IPS-15b (cell line): ENCODE data around the gene G6PC3.
"Not testable (repeated sequence)": the region's sequence is repeated elsewhere in the genome, so short reads cannot be mapped to it uniquely, and the experiment has no call there.

ENCODE experiments used
- H3K27me3 ChIP-seq: one replicate; pipeline ENCODE4 v1.6.1; 2013; ENCODE audit warnings: low read length; ENCODE audit not compliant: control insufficient read depth, insufficient read depth
- H3K36me3 ChIP-seq: one replicate; pipeline ENCODE4 v1.6.1; 2013; ENCODE audit warnings: low read length; ENCODE audit not compliant: control insufficient read depth, insufficient read depth
- H3K4me1 ChIP-seq: one replicate; pipeline ENCODE4 v1.6.1; 2013; ENCODE audit warnings: mild to moderate bottlenecking, low read length; ENCODE audit not compliant: control insufficient read depth, insufficient read depth
- H3K4me3 ChIP-seq: one replicate; pipeline ENCODE4 v1.5.1; 2013; ENCODE audit warnings: low read depth, low read length
- H3K9ac ChIP-seq: one replicate; pipeline ENCODE4 v1.6.1; 2013; ENCODE audit warnings: low read depth, mild to moderate bottlenecking, low read length
- H3K9me3 ChIP-seq: one replicate; pipeline ENCODE4 v1.6.1; 2013; ENCODE audit warnings: mild to moderate bottlenecking, low read length; ENCODE audit not compliant: control insufficient read depth, insufficient read depth

The G6PC3 gene

DNA sequence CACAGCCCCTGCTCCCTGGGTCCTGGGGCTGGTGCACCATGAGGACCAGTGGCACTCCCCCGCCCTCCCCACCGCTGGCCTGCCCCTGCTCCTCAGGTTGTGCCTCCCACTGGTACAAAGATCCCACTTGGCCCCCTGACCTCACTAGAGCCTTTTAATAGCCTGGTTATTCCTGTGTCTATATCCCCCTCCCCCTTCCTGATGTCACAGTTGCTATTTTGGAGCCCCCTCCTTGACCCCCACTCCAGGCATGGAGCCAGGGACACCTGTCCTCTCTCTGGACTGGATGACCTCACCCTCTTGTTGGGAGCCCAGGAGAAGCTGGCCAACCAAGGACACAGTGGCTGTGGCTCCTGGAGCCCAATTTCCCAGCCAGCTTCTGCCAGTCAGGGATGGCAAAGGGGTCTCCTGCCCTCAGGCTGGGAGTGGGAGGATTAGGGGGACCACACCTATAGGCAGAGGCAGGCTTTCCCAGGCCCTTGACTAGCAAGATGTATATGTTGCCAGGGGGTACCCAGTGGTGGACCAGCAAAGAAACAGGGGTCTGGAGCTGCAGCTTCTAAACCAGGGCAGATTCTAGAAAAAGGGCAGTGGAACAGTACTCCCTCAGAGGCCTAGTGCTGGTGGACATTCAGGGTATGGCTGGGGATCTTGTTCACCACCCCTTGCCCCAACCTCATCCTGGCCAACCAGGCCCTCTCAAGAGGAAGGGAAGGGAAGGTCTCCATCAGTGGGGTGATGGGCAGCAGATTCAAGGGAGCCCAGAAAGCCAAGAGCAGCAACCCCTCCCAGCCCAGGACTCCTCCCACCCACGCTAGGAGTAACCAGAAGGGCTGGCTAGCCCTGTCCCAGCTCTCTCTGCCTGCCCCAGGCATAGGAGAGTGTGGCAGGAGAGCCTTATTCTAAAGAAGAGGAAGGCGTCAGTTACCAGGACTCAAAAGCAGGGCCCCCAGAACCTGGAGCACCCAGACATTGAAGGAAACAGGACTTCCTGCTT is 42.0 kb downstream of the G6PC3 start:
- no peak overlapping the region for H3K9ac ChIP-seq
- H3K4me1 ChIP-seq, result peaks cover 21% of the 10 kb centered on the region
- no peaks in the 10 kb centered on the region for H3K27me3 ChIP-seq
- no peaks in the 10 kb centered on the region for H3K9me3 ChIP-seq
- peaks cover 14% of the 10 kb centered on the region for H3K36me3 ChIP-seq
- no peak overlapping the region for H3K4me3 ChIP-seq

GRCh38 chr17:44113382-44113781 is 42.8 kb downstream of the G6PC3 start:
- Histone ChIP-seq H3K9ac (no peak overlapping the region), H3K9me3 (no peaks in the 10 kb centered on the region), H3K36me3 (peaks cover 14% of the 10 kb centered on the region), H3K4me1 (peaks cover 28% of the 10 kb centered on the region), H3K27me3 (no peaks in the 10 kb centered on the region), H3K4me3 (no peak overlapping the region)

DNA sequence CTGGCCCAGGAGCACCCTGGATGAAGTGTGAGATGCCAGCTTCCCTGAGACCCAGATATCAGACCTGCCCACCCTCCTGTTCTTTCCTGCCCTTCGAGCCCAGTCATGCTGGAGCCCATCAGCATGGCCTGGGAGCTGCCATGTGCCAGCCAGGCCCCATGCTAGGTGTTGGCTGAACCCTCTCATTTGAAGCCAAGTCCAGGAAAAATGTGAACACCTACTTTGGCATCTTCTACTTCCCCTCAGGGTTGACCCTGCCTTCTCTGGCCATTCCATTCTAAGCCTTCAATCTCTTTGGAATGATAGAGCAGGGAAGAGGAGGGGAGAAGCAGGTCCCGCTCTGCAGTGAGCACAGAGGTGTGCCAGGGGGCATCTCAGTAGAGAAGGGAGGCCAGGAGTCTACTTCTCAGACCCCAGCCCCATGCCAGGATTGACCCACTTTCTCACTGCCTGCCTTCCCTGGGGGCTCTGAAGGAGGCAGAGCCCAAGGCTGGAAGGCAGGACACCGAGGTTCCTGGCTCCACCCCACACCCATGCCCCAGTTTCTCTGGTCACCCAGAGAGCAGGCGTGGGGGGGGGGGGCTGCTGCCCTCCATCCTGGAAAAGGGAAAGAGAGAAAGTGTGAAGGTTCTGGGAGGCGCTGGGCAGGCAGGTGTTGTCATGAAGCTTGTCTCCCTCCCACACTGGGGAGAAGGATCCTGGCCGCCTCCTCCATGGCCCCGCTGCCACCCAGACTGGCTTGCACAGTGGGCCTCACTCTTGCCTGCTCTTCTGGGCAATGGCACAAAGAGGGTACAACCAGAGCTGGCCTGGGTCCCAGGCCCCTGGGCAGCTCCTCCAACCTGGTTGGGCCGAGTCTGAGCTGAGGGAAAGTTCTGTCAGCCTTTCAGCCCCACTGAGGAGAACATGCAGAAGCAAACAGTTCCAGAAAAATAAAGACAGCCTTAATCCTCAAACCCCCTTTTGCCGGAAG is 43.6 kb downstream of the G6PC3 start:
- Histone ChIP-seq H3K4me1 (peaks cover 30% of the 10 kb centered on the region), H3K36me3 (peaks cover 14% of the 10 kb centered on the region), H3K9ac (no peak overlapping the region)

GRCh38 chr17:44115585-44116415 is 45.3 kb downstream of the G6PC3 start:
- Histone ChIP-seq H3K4me3 (no peak overlapping the region), H3K9me3 (no peaks in the 10 kb centered on the region), H3K36me3 (peaks cover 14% of the 10 kb centered on the region), H3K27me3 (no peaks in the 10 kb centered on the region), H3K9ac (no peak overlapping the region), H3K4me1 (peaks cover 30% of the 10 kb centered on the region)

More for the DNA sequence above, 43.6 kb downstream of the G6PC3 start:
- Histone ChIP-seq H3K4me3 (no peak overlapping the region), H3K27me3 (no peaks in the 10 kb centered on the region), H3K9me3 (no peaks in the 10 kb centered on the region)

GRCh38 chr17:44117351-44117750 is 46.8 kb downstream of the G6PC3 start:
- Histone ChIP-seq H3K9me3 (no peaks in the 10 kb centered on the region), H3K4me3 (no peak overlapping the region), H3K36me3 (peaks cover 14% of the 10 kb centered on the region), H3K9ac (no peak overlapping the region), H3K4me1 (peaks cover 28% of the 10 kb centered on the region), H3K27me3 (no peaks in the 10 kb centered on the region)

DNA sequence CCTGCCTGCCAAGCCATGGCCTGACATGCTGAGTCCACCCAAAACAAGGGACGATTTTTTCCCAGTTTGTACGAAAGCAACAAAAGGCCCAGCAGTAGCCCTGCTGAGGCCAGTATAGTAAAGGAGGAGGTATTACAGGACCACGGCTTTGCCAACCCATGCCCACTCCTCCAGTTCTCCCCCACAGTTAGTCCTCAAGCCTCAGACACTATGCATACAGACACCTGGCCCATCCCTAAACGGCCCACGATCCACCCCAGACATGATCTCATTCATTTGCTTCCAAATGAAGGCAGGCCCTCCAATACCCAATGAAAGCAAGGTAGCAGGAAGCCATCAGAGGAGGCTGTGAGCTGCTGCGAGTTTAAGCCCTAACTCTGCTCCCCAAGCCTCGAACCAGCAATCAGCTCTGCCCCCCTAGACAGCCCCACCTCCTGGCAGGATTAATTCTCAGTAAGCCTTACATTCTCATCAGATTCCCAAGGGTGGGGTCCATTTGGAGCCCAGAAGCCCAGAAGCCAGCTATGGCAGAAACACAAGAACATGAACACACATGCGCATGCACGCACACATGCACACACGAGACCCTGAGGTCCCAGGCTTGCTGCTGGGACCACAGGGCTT is 48.0 kb downstream of the G6PC3 start:
- Histone ChIP-seq H3K4me1 (peaks cover 24% of the 10 kb centered on the region), H3K27me3 (no peaks in the 10 kb centered on the region), H3K36me3 (peaks cover 14% of the 10 kb centered on the region), H3K9ac (peak overlapping the region; percentile 16), H3K4me3 (no peak overlapping the region), H3K9me3 (no peaks in the 10 kb centered on the region)

DNA sequence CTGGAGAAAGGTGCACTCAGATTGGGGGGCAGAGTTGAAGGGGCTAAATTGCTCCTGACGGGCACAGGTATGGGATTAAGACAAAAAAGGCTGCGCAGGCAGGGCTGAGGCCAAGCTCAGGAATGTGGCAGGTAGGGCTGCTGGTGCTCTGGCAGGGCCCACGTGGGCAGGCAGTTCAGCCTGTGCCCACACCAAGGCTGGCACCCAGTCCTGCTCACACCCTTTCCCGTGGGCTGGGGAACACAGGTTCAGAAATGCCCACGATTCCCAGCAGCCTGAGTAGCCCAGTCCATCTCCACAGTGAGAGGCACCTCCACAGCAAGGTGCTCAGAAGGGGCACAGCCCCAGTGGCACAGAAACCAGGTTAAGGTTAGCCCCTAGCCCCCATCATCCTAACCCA is 48.5 kb downstream of the G6PC3 start:
- Histone ChIP-seq H3K36me3 (peaks cover 12% of the 10 kb centered on the region), H3K27me3 (no peaks in the 10 kb centered on the region), H3K4me3 (no peak overlapping the region), H3K9me3 (no peaks in the 10 kb centered on the region), H3K4me1 (peaks cover 25% of the 10 kb centered on the region), H3K9ac (peak overlapping the region; percentile 16)

- Histone ChIP-seq H3K27me3 (no peaks in the 10 kb centered on the region), H3K4me3 (no peak overlapping the region), H3K9me3 (no peaks in the 10 kb centered on the region), H3K9ac (no peak overlapping the region), H3K36me3 (peaks cover 5% of the 10 kb centered on the region), H3K4me1 (peaks cover 27% of the 10 kb centered on the region)
These were observed 49.3 kb downstream of the G6PC3 start for GRCh38 chr17:44119798-44120197.

DNA sequence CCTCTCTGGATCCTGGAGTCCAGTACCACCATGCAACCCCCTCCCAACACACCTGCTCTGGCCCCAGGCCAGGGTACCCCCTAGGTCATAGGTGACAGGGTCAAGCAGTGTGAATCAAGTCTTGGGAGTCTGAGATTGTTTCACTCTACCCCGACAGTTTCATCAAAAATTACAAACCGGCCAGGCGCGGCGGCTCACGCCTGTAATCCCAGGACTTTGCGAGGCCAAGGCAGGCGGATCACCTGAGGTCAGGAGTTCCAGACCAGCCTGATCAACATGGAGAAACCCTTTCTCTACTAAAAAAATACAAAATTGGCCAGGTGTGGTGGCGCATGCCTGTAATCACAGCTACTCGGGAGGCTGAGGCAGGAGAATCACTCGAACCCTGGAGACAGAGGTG is 49.7 kb downstream of the G6PC3 start:
- not testable (repeated sequence) for H3K36me3 ChIP-seq, H3K27me3 ChIP-seq, H3K9me3 ChIP-seq, H3K9ac ChIP-seq
- peaks cover 27% of the 10 kb centered on the region for H3K4me1 ChIP-seq
- H3K4me3 ChIP-seq, result peak overlapping the region; percentile 13

DNA sequence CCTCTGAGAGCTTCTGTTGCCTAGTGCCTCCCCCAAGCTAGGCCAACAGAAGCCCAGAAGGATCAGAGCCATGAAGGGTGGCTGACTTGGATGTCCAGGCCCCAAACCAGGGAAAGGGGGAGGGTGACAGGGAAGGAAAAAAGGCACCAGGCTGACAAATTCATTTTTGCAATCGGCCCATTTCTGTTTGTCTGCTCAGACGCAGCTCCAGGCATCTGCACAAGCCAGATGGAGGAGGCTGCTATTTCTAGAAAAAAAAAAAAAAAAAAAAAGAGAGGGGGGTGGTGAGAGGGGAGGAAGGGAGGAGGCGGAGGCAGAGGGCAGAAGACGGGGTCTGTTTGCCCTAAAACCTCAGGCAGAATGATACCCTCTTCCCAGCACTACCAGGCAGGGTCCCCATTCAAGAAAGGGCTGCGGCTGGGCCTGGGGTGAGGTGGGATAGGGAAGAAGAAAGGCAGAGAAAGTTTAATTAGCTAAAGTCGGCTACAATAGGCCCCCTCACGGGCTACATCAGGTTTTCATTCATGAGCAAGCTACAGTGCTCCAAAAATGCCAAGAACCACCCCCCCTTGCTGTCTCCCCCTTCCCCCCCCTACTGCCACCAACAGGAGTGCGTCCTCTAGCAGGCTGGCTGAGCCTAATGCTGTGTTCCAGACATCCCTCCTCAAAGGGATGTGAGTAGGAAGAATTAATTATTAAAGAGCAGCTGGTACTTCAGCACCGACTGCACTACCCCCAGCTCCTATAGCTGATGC is 50.5 kb downstream of the G6PC3 start:
- H3K4me1 ChIP-seq, result peaks cover 27% of the 10 kb centered on the region
- no peaks in the 10 kb centered on the region for H3K36me3 ChIP-seq
- H3K27me3 ChIP-seq, result no peaks in the 10 kb centered on the region
- peak overlapping the region; percentile 91 for H3K4me3 ChIP-seq
- no peak overlapping the region for H3K9ac ChIP-seq
- no peaks in the 10 kb centered on the region for H3K9me3 ChIP-seq
